ENCODE measurements around the gene CALN1. TPM values are rescaled to one million over a fixed set of nuclear protein-coding genes. Genes with fewer than 3 reads are reported as not detected.
A peak's percentile ranks its signal among the peaks of the same experiment; 100 is the strongest.
"Not testable (repeated sequence)": the region's sequence is repeated elsewhere in the genome, so short reads cannot be mapped to it uniquely, and the experiment has no call there.

Gene CALN1
- total RNA-seq, 1 experiment from 2014 or later = not detected

- DNase-seq (ENCODE audit: low read depth, low spot score) = no peak
- in situ Hi-C loops (cut with HindIII; ENCODE audit: low pct_unique_long_range_greater_than_20kb, low sequenced_read_pairs) = no loop called here
These were observed 163.0 kb downstream of the CALN1 start for GRCh38 chr7:72249106-72249505.

DNA sequence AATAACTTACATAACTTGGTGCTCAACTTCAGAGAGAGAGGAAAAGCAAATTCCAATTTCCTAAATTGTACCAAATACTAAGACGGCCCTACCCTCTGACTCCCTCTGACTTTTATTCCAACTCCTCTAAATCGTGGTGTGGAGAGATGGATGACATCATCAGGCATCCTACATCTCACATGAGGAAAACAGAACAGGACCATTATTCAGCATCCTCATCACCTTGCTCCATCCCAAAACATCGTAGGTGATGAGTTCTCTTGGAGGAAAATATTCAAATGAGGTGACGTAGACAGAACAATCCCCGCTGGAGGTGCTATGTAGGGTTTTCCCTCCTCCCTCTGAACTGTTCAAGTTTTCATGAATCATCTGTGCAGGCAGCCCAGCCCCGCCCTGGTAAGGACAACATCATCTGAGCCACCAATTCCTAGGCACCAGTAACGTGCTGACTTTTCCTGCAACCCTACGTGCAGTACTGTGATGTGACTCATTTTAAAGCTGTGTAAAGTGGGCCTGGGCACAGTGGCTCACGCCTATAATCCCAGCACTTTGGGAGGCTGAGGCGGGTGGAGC lies 167.2 kb downstream of the CALN1 start:
- no peak for DNase-seq (ENCODE audit: low read depth, low spot score)
- in situ Hi-C loops (cut with HindIII; ENCODE audit: low pct_unique_long_range_greater_than_20kb, low sequenced_read_pairs) = no loop called here

GRCh38 chr7:72243329-72243728 lies 168.8 kb downstream of the CALN1 start:
- in situ Hi-C loops (cut with HindIII; ENCODE audit: low pct_unique_long_range_greater_than_20kb, low sequenced_read_pairs) = no loop called here
- no peak for DNase-seq (ENCODE audit: low read depth, low spot score)

- in situ Hi-C loops (cut with HindIII; ENCODE audit: low pct_unique_long_range_greater_than_20kb, low sequenced_read_pairs) = no loop called here
- no peak for DNase-seq (ENCODE audit: low read depth, low spot score)
These were observed 176.8 kb downstream of the CALN1 start for GRCh38 chr7:72235351-72235750.

- in situ Hi-C loops (cut with HindIII; ENCODE audit: low pct_unique_long_range_greater_than_20kb, low sequenced_read_pairs) = no loop called here
These were observed 178.1 kb downstream of the CALN1 start for GRCh38 chr7:72234086-72234485.

GRCh38 chr7:72230281-72230680 lies 181.9 kb downstream of the CALN1 start:
- in situ Hi-C loops (cut with HindIII; ENCODE audit: low pct_unique_long_range_greater_than_20kb, low sequenced_read_pairs) = no loop called here
- DNase-seq (ENCODE audit: low read depth, low spot score) = no peak

More at GRCh38 chr7:72234086-72234485, 178.1 kb downstream of the CALN1 start:
- DNase-seq (ENCODE audit: low read depth, low spot score) = no peak

GRCh38 chr7:72223351-72223750 lies 188.8 kb downstream of the CALN1 start:
- DNase-seq (ENCODE audit: low read depth, low spot score) = no peak
- in situ Hi-C loops (cut with HindIII; ENCODE audit: low pct_unique_long_range_greater_than_20kb, low sequenced_read_pairs) = no loop called here

- no peak for DNase-seq (ENCODE audit: low read depth, low spot score)
- in situ Hi-C loops (cut with HindIII; ENCODE audit: low pct_unique_long_range_greater_than_20kb, low sequenced_read_pairs) = no loop called here
These were observed 190.0 kb downstream of the CALN1 start for GRCh38 chr7:72222136-72222535.

GRCh38 chr7:72219500-72219899 lies 192.6 kb downstream of the CALN1 start:
- no peak for DNase-seq (ENCODE audit: low read depth, low spot score)
- in situ Hi-C loops (cut with HindIII; ENCODE audit: low pct_unique_long_range_greater_than_20kb, low sequenced_read_pairs) = no loop called here

DNA sequence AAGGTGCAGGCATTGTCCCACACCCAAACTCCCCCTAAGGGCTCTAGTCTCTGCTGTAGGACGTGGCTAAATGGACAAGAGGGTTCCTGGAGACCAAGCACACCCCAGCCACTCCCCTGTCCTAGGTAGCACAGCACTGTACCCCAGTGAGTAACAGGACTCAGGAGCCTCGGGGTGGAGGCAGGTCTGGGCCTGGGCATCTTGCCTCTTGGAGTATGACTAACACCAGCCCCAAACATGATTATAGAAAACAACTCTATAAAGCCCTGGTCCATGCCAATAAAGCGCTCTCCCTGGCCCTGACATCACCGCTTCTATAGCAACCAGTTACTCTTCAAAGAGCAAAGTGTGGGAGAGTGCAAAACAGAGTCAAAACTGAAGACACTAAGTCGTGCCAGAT lies 195.0 kb downstream of the CALN1 start:
- DNase-seq (ENCODE audit: low read depth, low spot score) = no peak
- in situ Hi-C loops (cut with HindIII; ENCODE audit: low pct_unique_long_range_greater_than_20kb, low sequenced_read_pairs) = no loop called here

DNA sequence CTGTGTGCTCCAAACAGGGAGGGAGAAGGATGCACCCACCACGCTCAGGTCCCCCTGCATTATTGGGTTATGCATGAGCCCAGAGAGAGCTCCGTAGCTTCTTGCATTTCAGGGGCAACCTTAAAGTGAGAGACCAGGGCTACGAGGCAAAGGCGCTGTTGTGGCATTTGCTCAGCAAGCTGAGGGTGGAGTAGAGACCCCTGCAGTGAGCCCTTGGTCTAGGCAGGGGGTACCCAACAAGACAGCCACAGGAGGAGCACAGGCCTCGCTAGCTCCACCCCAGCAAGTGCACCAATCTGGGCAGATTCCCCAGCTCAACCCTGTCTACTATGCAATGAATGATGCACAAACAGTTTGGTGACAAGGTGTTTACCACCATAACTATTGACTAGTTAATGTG lies 198.4 kb downstream of the CALN1 start:
- in situ Hi-C loops (cut with HindIII; ENCODE audit: low pct_unique_long_range_greater_than_20kb, low sequenced_read_pairs) = no loop called here
- DNase-seq (ENCODE audit: low read depth, low spot score) = no peak

DNA sequence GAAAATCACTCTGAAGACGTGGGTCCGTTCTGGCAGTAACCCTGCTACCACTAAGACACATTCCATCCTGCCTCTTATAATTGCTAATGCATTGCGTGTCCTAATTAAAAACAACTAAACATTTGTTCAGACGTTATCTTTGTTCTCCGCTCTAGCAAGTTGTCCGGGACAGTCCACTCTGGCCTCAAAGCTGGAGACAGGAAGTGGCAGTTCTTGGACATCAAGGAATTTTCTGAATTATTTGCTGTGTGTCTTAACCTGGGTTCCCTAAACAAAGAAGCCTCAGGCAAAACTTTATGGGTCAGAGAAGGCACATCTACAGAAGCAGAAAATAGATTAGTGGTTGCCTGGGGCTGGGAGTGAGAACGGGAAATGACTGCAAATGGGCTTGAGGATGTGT lies 199.1 kb downstream of the CALN1 start:
- in situ Hi-C loops (cut with HindIII; ENCODE audit: low pct_unique_long_range_greater_than_20kb, low sequenced_read_pairs) = no loop called here
- DNase-seq (ENCODE audit: low read depth, low spot score) = no peak

- no peak for DNase-seq (ENCODE audit: low read depth, low spot score)
- in situ Hi-C loops (cut with HindIII; ENCODE audit: low pct_unique_long_range_greater_than_20kb, low sequenced_read_pairs) = no loop called here
These were observed 201.0 kb downstream of the CALN1 start for GRCh38 chr7:72211175-72211574.

DNA sequence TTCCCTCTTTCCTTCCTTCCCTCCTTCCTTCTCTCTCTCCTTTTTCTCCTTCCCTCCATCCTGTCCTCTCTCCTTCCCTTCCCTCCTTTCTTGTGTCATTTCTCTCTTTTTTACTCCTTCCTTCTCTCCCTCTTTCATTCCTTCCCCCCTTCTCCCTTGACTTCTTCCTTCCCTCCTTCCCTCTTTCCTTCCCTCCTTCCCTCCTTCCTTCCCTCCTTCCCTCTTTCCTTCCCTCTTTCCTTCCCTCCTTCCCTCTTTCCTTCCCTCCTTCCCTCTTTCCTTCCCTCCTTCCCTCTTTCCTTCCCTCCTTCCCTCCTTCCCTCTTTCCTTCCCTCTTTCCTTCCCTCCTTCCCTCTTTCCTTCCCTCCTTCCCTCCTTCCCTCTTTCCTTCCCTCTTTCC lies 203.1 kb downstream of the CALN1 start:
- DNase-seq (ENCODE audit: low read depth, low spot score); in situ Hi-C loops (cut with HindIII; ENCODE audit: low pct_unique_long_range_greater_than_20kb, low sequenced_read_pairs): not testable (repeated sequence)

DNA sequence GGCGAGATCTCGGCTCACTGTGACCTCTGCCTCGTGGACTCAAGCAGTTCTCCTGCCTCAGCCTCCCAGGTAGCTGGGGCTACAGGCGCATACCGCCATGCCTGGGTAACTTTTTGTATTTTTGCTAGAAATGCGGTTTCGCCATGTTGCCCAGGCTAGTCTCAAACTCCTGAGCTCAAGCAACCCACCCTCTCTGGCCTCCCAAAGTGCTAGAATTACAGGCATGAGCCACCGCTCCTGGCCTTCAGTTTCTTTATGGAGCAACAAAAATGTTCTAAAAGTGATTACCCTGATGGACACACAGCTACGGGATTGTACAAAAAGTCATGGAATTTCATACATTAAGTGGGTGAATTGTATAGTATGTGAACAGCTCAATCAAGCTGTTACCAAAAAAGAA lies 216.0 kb downstream of the CALN1 start:
- in situ Hi-C loops (cut with HindIII; ENCODE audit: low pct_unique_long_range_greater_than_20kb, low sequenced_read_pairs) = no loop called here
- no peak for DNase-seq (ENCODE audit: low read depth, low spot score)

- in situ Hi-C loops (cut with HindIII; ENCODE audit: low pct_unique_long_range_greater_than_20kb, low sequenced_read_pairs) = no loop called here
- no peak for DNase-seq (ENCODE audit: low read depth, low spot score)
These were observed 221.2 kb downstream of the CALN1 start for GRCh38 chr7:72190919-72191318.

GRCh38 chr7:72190146-72190545 lies 222.0 kb downstream of the CALN1 start:
- in situ Hi-C loops (cut with HindIII; ENCODE audit: low pct_unique_long_range_greater_than_20kb, low sequenced_read_pairs) = no loop called here
- no peak for DNase-seq (ENCODE audit: low read depth, low spot score)

DNA sequence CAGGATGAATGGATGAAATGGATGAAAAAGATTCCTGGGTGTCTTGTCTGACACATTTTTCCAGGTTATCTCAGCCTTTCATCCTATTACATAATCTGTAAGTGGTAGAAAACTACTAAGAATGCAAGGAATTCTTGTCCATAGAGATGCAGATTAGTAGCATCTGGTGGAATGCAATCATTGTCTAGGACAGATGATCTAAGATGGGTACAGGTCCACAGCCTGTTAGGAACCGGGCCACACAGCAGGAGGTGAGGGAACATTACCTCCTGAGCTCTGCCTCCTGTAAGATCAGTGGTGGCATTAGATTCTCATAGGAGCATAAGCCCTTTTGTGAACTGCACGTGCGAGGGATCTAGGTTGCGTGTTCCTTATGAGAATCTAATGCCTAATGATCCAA lies 225.0 kb downstream of the CALN1 start:
- in situ Hi-C loops (cut with HindIII; ENCODE audit: low pct_unique_long_range_greater_than_20kb, low sequenced_read_pairs) = no loop called here
- no peak for DNase-seq (ENCODE audit: low read depth, low spot score)

DNA sequence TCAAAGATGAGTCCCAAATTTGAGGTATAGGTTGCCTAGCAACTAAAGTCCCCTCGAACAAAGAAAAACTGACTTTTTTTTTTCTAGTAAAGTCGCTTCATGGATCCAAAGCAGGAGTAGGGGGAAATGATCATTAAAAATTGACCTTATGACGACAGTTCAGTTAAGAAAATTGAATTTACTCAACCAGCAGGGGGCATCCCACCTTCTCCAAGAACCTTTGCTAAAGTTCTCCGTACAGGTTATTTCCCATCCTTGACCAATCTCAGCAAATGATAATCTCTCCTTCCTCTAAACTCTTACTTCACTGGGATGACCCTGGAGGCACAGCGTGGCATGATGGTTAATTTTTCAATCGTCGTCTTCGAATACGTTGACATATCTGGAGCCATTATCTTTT lies 228.3 kb downstream of the CALN1 start:
- peak; percentile 69 for DNase-seq (ENCODE audit: low read depth, low spot score)
- in situ Hi-C loops (cut with HindIII; ENCODE audit: low pct_unique_long_range_greater_than_20kb, low sequenced_read_pairs) = no loop called here

DNA sequence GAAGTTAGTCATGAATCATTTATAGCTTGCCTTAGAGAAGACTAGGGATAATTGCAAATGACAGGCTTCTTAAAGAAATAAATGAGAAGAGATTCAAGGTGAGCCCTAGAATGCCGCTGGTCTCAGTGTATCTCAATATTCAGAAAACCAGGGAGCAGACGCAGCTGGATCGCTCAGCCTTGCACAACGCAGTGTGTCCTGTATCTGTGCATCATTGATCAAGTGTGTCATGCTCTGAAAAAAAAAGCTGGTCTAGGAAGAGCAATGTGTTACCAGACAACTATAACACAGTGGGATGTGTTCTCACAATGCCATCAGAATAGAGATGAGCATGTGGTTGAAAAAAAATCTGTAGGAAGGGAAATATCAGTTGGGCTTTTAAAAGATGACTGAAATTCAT lies 230.1 kb downstream of the CALN1 start:
- DNase-seq (ENCODE audit: low read depth, low spot score) = no peak
- in situ Hi-C loops (cut with HindIII; ENCODE audit: low pct_unique_long_range_greater_than_20kb, low sequenced_read_pairs) = no loop called here

Data from SK-MEL-5 (cell line).